PFSK-1 (cell line): Measurements from ENCODE around the gene NUDT22.
A peak's percentile ranks its signal among the peaks of the same experiment; 100 is the strongest.

Experiments
- FOXP2 ChIP-seq: optimal IDR thresholded peaks from 2 replicates; pipeline ENCODE3; 2011; ENCODE audit warnings: borderline replicate concordance, control low read depth, inconsistent platforms; ENCODE audit not compliant: insufficient read depth; ENCODE audit errors: extremely low read length, extremely low read depth
- POLR2AphosphoS5 ChIP-seq: IDR thresholded peaks from 2 replicates; pipeline ENCODE4 v1.6.1; 2012; ENCODE audit warnings: low read depth, mild to moderate bottlenecking, control low read depth, low read length, moderate library complexity
- SIN3A ChIP-seq: IDR thresholded peaks from 2 replicates; pipeline ENCODE4 v1.6.1; 2012; ENCODE audit warnings: mild to moderate bottlenecking, low read length, moderate library complexity, borderline replicate concordance; ENCODE audit not compliant: insufficient read depth
- TAF1 ChIP-seq: IDR thresholded peaks from 2 replicates; pipeline ENCODE4 v1.6.1; 2012; ENCODE audit warnings: low read length, control low read depth, borderline replicate concordance; ENCODE audit not compliant: insufficient read depth
- TF ChIP-seq, protein P1 (sequence below), 2 experiments: IDR thresholded peaks; 2 replicates each; pipeline versions ENCODE4 v1.6.1 to v1.8.0; 2011 to 2012; ENCODE audit warnings: low read depth in 2 of 2, low read length in 2 of 2, control low read depth in 1 of 2, inconsistent platforms in 1 of 2, mild to moderate bottlenecking in 1 of 2, moderate library complexity in 1 of 2; ENCODE audit not compliant: insufficient read depth in 1 of 2

Gene NUDT22

DNA sequence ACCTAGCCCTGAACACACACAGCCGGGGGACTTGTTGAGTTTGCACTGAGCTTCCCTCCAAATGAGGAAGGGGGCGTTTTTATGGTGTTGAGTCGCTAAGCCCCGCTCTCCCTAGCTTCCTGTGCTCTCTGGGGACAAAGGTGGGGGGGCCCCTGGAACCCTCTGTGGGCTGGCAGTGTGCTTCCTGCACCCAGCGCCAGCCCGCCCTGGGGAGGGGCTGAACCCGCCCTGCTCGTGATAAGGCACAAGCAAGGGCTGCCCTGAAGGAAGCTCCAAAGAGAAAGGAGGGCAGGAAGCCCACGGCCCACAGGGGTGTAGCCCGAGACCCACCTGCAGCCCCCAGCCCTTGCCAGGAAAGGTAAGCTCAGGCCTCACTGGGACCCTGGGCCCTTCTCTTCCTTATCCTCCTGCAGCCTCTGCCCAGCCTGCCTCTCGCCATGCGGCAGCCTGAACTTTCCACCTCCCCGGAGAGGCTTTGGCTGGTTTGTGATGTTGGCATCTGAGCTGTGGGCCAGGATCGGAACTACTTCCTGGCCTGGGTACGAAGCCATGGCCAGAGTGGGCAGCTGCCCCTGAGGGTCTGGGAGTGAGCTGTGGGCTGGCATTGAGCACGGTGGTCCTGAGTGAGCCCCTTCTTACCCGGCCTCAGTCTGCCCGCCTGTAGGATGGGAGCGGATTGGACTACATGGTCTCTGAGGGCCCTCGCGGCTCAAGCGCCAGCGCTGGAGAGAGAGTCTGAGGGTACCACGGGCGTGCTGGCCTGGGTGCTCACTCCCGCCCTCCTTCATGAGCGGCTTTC, 19.4 kb upstream of the NUDT22 start, which contains the start of gene FERMT3:
TSS of gene FERMT3 (plus strand) at position 265 of the 799 bp plus-strand sequence. CDS start 644 bp downstream, outside the sequence.
- no peak for TF ChIP-seq POLR2AphosphoS5
- no peak for TF ChIP-seq SIN3A
- TF ChIP-seq, protein P1, sequence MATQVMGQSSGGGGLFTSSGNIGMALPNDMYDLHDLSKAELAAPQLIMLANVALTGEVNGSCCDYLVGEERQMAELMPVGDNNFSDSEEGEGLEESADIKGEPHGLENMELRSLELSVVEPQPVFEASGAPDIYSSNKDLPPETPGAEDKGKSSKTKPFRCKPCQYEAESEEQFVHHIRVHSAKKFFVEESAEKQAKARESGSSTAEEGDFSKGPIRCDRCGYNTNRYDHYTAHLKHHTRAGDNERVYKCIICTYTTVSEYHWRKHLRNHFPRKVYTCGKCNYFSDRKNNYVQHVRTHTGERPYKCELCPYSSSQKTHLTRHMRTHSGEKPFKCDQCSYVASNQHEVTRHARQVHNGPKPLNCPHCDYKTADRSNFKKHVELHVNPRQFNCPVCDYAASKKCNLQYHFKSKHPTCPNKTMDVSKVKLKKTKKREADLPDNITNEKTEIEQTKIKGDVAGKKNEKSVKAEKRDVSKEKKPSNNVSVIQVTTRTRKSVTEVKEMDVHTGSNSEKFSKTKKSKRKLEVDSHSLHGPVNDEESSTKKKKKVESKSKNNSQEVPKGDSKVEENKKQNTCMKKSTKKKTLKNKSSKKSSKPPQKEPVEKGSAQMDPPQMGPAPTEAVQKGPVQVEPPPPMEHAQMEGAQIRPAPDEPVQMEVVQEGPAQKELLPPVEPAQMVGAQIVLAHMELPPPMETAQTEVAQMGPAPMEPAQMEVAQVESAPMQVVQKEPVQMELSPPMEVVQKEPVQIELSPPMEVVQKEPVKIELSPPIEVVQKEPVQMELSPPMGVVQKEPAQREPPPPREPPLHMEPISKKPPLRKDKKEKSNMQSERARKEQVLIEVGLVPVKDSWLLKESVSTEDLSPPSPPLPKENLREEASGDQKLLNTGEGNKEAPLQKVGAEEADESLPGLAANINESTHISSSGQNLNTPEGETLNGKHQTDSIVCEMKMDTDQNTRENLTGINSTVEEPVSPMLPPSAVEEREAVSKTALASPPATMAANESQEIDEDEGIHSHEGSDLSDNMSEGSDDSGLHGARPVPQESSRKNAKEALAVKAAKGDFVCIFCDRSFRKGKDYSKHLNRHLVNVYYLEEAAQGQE (IDR thresholded peaks at IDR 0.05; ENCODE audit: insufficient read depth in 1 of 2, low read depth in 2 of 2, low read length in 2 of 2): no peak
- no peak for TF ChIP-seq TAF1
- TF ChIP-seq FOXP2: no peak

GRCh38 chr11:64207256-64208085, 18.6 kb upstream of the NUDT22 start:
- TF ChIP-seq, protein P1 (IDR thresholded peaks at IDR 0.05; ENCODE audit: insufficient read depth in 1 of 2, low read depth in 2 of 2, low read length in 2 of 2): peak in 1 of 2 experiments; percentile 39; a peak in 1 of 4 replicates
- no peak for TF ChIP-seq SIN3A
- TF ChIP-seq FOXP2: peak; percentile 79
- peak; percentile 41; the same call in 1 of the 2 replicates for TF ChIP-seq TAF1
- no peak; the same call in 1 of the 2 replicates for TF ChIP-seq POLR2AphosphoS5

DNA sequence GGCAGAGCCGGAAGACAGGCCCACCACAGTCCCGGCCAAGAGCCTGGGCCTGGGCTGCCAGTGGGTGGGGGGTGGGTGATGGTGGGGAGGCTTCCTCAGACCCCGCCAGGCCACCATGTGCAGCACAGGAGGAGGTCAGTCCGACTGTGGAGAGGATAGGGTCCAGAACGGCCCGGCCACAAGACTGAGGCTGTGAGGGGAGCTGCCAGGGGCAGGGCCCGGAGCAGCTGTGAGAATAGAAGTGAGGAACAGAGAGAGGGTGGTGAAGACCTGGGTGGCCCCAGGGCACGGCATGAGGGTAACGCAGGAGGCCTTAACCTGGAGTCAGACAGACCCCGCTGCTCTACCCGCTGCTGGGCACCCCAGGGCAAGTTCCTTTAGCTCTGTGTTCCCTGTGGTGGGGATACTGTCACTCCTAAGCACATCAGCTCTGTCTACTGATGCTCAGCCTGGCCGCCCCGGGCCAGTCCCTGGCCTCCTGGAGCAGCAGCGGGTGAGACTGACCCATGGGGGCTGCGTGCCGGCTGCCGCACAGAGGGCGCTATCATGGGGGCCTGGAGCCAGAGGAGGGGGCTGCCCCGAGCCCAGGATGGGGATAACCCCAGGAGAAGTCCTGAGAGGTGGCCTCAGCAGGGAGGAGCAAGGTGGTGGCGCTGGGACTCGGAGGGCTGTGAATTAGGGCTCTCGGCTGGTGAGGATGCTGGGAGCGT, 17.8 kb upstream of the NUDT22 start:
- TF ChIP-seq, protein P1 (IDR thresholded peaks at IDR 0.05; ENCODE audit: insufficient read depth in 1 of 2, low read depth in 2 of 2, low read length in 2 of 2): no peak
- no peak for TF ChIP-seq FOXP2
- TF ChIP-seq SIN3A: no peak
- no peak for TF ChIP-seq POLR2AphosphoS5
- no peak for TF ChIP-seq TAF1

DNA sequence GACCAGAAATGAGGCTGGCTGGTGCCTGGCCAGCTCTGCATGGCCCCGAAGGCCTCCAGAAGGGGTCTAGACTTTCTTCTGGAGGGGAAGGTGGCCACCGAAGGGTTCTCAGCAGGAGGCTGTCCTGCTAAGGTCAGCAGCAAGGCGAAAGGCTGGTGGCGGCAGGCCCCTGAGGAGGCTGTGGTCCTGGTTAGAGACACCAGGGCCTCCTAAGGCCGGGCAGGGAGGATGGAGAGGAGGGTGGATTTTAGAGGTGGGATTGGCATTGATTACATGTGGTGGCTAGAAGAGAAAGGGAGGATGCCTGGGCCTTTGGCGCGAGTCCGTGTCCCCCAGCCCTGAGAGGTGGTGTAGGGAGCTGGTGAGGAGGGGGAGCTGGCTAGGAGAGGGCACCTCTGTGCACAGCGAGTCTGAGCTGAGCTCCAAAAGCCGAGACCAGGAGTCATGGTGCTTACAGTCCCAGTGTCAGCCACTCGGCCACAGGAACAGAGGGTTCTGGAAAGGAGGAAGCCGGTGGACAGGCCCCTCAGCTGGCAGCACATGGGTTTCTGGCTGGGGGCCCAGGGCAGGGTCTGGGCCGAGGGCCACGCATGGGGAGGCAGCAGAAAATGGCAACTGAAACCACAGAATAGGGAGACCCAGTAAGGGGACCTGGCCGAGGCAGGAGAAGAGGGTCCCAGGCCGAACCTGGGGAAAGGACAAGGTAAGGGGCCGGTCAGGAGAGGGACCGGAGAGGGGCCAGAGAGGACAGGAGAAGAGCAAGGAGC, 17.1 kb upstream of the NUDT22 start:
- TF ChIP-seq POLR2AphosphoS5 (no peak), SIN3A (no peak), TAF1 (no peak), FOXP2 (no peak)
- TF ChIP-seq, protein P1 (IDR thresholded peaks at IDR 0.05; ENCODE audit: insufficient read depth in 1 of 2, low read depth in 2 of 2, low read length in 2 of 2): no peak
